ENCODE data around the gene TNRC6B. TPM values are rescaled to one million over a fixed set of nuclear protein-coding genes. Genes with fewer than 3 reads are reported as not detected.

Gene TNRC6B
- total RNA-seq, 2 experiments from 2014 or later = 40.0 to 72.5 TPM

DNA sequence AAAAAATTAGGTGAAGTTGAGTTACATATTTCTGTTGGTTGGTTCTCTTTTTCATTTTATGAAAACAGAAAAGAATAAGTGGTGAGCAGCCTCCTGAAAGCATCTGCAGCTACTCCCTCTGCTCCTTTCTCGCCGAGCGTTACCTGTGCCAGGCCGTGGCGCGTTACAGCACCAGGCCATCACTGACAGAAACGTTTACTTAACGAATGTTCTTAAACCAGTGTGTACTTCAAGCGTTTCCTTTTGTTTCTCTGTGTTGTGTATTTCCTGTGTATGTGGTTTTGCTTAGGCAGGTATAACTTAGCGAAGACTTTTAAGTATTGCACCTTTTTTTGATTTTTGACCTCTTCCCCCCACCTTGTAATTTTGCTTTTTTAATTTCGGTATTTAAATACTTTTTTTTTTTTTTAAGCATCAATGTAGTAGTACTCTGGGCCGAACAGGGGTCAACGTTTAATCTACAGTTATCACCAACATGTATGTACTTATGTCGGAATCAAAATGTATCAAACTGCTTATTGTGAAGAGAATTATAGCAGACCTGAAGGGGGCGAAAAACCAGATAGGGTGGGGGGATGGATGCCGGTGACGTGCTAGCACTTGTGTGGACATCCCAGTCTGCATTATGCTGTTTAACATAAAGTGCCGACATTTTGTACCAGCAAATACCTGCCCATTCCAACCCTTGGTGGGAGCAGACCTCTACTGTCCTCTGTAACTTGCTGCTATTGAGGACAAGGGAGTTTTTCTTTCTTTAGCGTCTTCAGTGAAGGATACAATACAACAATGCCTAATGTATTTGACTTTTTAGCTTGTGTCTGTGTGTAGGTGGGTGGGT lies 147.0 kb downstream of the TNRC6B start:
- peak overlapping the region; percentile 96 for H3K27ac Mint-ChIP-seq

DNA sequence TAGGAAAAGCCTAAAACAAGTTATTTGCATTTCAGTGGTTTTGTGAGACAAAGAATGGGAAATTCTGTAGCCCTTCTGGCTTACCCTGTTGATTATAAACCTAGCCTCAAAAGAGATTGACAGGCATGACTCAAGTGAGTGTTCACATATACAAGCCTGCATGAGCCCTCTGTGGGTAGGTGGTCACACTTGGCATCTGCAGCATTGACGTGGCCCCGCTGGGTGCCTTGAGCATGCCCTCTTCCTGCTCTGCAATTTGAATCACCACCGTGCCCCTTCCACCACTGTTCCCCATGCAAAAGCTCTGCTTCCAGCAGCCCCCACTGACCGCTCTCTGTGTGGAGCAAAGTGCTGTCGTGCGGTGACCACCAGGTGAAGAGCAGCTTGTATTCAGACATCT lies 147.6 kb downstream of the TNRC6B start:
- Mint-ChIP-seq H3K9me3 (ENCODE audit: low read depth) (no peaks in the 10 kb centered on the region), H3K4me3 (peak overlapping the region; percentile 72), H3K27me3 (no peaks in the 10 kb centered on the region), H3K36me3 (peaks cover 48% of the 10 kb centered on the region), H3K4me1 (peaks cover 68% of the 10 kb centered on the region), H3K27ac (peak overlapping the region; percentile 96)
- ATAC-seq (peak; percentile 60), DNase-seq (peak; percentile 74)
- CTCF ChIA-PET = interaction anchor here (1.6 kb wide), 1 partner anchor 22 kb away, joined by 4 read pairs; no protein-coding TSS in a partner anchor

More for the DNA sequence above, 147.0 kb downstream of the TNRC6B start:
- CTCF ChIA-PET = interaction anchor here (1.0 to 2.7 kb wide), 5 partner anchors 15 to 34 kb away, joined by 3 to 19 read pairs (median 4); partner anchors contain the start of gene ADSL
- Mint-ChIP-seq H3K9me3 (ENCODE audit: low read depth) (no peaks in the 10 kb centered on the region), H3K36me3 (peaks cover 47% of the 10 kb centered on the region), H3K4me3 (peak overlapping the region; percentile 72), H3K27me3 (no peaks in the 10 kb centered on the region), H3K4me1 (peaks cover 66% of the 10 kb centered on the region)
- DNase-seq (peak; percentile 66), ATAC-seq (peak; percentile 80)

GRCh38 chr22:40326905-40327735 lies 149.4 kb downstream of the TNRC6B start:
- Mint-ChIP-seq H3K36me3 (peaks cover 37% of the 10 kb centered on the region), H3K4me1 (peaks cover 80% of the 10 kb centered on the region), H3K27me3 (no peaks in the 10 kb centered on the region), H3K4me3 (no peak overlapping the region), H3K9me3 (ENCODE audit: low read depth) (no peaks in the 10 kb centered on the region), H3K27ac (peak overlapping the region; percentile 27)
- ATAC-seq = no peak
- CTCF ChIA-PET = interaction anchor here (0.8 to 1.1 kb wide), 3 partner anchors 18 to 112 kb away, joined by 3 read pairs; no protein-coding TSS in a partner anchor
- DNase-seq = no peak

- Mint-ChIP-seq H3K4me3 (no peak overlapping the region), H3K4me1 (peaks cover 81% of the 10 kb centered on the region), H3K27ac (no peak overlapping the region), H3K27me3 (no peaks in the 10 kb centered on the region), H3K9me3 (ENCODE audit: low read depth) (no peaks in the 10 kb centered on the region), H3K36me3 (peaks cover 25% of the 10 kb centered on the region)
- CTCF ChIA-PET = interaction anchor here (1.1 to 1.7 kb wide), 2 partner anchors 19 to 43 kb away, joined by 3 to 9 read pairs; no protein-coding TSS in a partner anchor
- no peak for DNase-seq
- no peak for ATAC-seq
These were observed 151.1 kb downstream of the TNRC6B start for GRCh38 chr22:40328546-40329456.

DNA sequence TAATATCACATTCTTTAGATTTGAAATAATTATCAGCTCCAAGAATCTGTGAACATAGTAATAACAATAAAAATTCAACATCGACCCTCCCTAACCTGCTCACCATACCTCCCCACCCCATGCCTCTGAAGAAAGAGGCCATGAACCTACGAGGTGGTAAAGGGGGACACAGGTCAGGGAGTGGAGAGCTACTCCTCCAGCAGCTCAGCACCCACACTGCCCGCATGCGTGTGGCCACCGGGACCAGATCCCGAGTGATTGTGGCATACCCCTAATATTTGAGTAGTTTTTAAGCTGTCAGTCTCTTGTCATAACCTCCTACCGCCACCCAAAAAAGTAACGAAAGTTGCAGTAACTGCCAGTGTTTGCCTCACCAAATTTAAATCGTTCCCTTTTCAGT lies 151.7 kb downstream of the TNRC6B start:
- Mint-ChIP-seq H3K27ac (no peak overlapping the region), H3K9me3 (ENCODE audit: low read depth) (no peaks in the 10 kb centered on the region), H3K4me1 (peaks cover 81% of the 10 kb centered on the region), H3K4me3 (no peak overlapping the region), H3K27me3 (no peaks in the 10 kb centered on the region), H3K36me3 (peaks cover 23% of the 10 kb centered on the region)
- ATAC-seq (no peak), DNase-seq (no peak)
- CTCF ChIA-PET = interaction anchor here (0.7 to 1.7 kb wide), 3 partner anchors 16 to 43 kb away, joined by 3 to 9 read pairs (median 4); no protein-coding TSS in a partner anchor

DNA sequence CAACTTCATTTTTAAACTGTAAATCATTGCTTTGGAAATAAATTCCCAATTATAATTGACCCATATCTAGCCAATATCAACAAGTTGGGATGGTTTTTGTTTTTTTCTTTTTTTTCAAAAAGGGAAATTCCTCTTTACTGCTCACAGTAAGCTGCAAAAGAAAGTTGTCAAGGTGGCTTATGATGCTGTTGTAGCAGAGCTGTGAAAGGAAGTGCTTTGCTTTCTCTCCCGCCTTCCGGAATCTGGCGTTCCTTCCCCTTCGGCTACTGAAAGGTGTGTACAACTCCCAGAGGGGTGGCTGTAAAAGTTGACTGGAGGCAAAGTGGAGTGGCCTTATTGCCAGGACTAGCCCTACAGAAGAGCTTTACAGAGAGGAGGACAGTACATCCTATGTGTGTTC lies 152.4 kb downstream of the TNRC6B start:
- Mint-ChIP-seq H3K27ac (no peak overlapping the region), H3K4me3 (no peak overlapping the region), H3K36me3 (peaks cover 20% of the 10 kb centered on the region), H3K4me1 (peaks cover 81% of the 10 kb centered on the region), H3K27me3 (no peaks in the 10 kb centered on the region), H3K9me3 (ENCODE audit: low read depth) (no peaks in the 10 kb centered on the region)
- CTCF ChIA-PET = interaction anchor here (0.7 to 1.7 kb wide), 3 partner anchors 15 to 44 kb away, joined by 3 to 9 read pairs (median 4); no protein-coding TSS in a partner anchor
- DNase-seq (no peak), ATAC-seq (no peak)

DNA sequence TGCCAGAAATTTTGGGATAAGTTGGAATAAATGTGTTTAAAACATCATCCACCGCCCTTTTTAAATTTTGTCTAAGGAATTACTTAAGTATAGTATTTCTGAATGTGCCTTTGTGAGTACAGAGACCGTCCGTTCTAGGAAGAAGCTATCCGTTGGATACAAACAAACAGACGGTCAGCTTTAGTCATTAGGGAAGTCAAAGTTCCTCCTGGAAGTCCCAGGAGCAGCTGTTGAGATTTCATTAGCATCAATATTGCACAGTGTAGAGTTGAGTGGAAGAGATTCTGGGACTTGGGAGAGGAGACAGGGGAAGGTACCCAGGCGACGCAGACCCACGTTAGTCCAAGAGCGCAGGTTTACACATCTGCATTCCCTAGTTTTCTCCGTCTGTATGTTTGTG lies 152.9 kb downstream of the TNRC6B start:
- ATAC-seq (no peak), DNase-seq (no peak)
- Mint-ChIP-seq H3K27ac (no peak overlapping the region), H3K4me3 (no peak overlapping the region), H3K36me3 (peaks cover 18% of the 10 kb centered on the region), H3K9me3 (ENCODE audit: low read depth) (no peaks in the 10 kb centered on the region), H3K27me3 (no peaks in the 10 kb centered on the region), H3K4me1 (peaks cover 79% of the 10 kb centered on the region)
- CTCF ChIA-PET = interaction anchor here (1.7 kb wide), 1 partner anchor 18 kb away, joined by 9 read pairs; no protein-coding TSS in a partner anchor

DNA sequence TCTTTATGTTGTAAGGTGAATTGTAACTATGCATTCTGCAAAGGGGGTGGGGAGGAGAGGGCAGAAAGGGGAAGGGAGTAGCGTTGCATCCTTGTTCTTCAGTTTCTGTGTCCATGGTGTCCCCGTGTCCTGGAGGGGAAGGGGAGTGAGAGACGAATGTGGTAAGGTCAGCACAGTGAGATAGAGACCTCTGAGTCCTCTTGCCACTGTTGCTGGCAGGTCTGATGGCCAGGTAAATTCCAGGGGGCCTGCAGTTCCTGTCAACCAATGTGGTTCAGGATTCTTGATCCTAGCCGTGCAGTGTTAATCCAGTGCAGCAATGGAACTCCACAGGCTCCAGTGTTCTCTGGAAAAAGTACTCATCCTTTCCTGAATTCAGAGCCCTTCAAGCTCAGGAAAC lies 154.0 kb downstream of the TNRC6B start:
- Mint-ChIP-seq H3K4me3 (no peak overlapping the region), H3K4me1 (peaks cover 86% of the 10 kb centered on the region)
- ATAC-seq = no peak

GRCh38 chr22:40332319-40332781 lies 154.6 kb downstream of the TNRC6B start:
- H3K9me3 Mint-ChIP-seq (ENCODE audit: low read depth) = no peaks in the 10 kb centered on the region
- H3K4me3 Mint-ChIP-seq = peak overlapping the region; percentile 22
- no peaks in the 10 kb centered on the region for H3K27me3 Mint-ChIP-seq
- DNase-seq (no peak), ATAC-seq (peak; percentile 35)
- CTCF ChIA-PET = no interaction called here
- peaks cover 11% of the 10 kb centered on the region for H3K36me3 Mint-ChIP-seq
- peaks cover 85% of the 10 kb centered on the region for H3K4me1 Mint-ChIP-seq
- H3K27ac Mint-ChIP-seq = peak overlapping the region; percentile 70

More for the DNA sequence above, 154.0 kb downstream of the TNRC6B start:
- Mint-ChIP-seq H3K36me3 (peaks cover 17% of the 10 kb centered on the region), H3K27me3 (no peaks in the 10 kb centered on the region), H3K9me3 (ENCODE audit: low read depth) (no peaks in the 10 kb centered on the region), H3K27ac (peak overlapping the region; percentile 70)
- DNase-seq = no peak
- CTCF ChIA-PET = interaction anchor here (0.7 to 0.9 kb wide), 2 partner anchors 16 to 798 kb away, joined by 3 read pairs; no protein-coding TSS in a partner anchor

DNA sequence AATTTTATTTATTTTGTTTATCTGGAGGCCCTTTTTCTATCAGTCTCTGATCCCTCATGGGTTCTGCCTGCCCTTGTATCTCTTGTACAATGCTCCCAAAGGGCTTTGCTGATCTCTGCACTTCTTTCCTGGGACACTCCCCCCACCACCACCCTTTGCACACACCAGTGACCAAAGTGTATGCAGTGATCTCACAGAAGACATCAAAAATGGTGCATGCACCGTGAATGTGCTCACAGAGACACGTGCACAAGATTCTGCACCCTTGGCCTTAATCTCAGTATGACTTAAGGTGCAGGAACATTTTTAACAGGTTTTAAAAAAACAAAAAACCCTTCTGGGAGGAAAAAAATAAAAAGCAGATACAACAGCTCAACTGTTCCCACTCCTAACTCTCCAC lies 156.3 kb downstream of the TNRC6B start:
- H3K27me3 Mint-ChIP-seq = no peaks in the 10 kb centered on the region
- CTCF ChIA-PET = interaction anchor here (3.7 kb wide), 1 partner anchor 13 kb away, joined by 25 read pairs; the partner anchor contains the start of gene ADSL
- ATAC-seq = no peak
- H3K4me3 Mint-ChIP-seq = no peak overlapping the region
- H3K36me3 Mint-ChIP-seq = peaks cover 15% of the 10 kb centered on the region
- peaks cover 76% of the 10 kb centered on the region for H3K4me1 Mint-ChIP-seq
- H3K9me3 Mint-ChIP-seq (ENCODE audit: low read depth) = no peaks in the 10 kb centered on the region
- DNase-seq = no peak
- peak overlapping the region; percentile 80 for H3K27ac Mint-ChIP-seq

GRCh38 chr22:40334899-40335298 lies 157.2 kb downstream of the TNRC6B start:
- H3K9me3 Mint-ChIP-seq (ENCODE audit: low read depth) = no peaks in the 10 kb centered on the region
- H3K27ac Mint-ChIP-seq = peak overlapping the region; percentile 80
- peaks cover 71% of the 10 kb centered on the region for H3K4me1 Mint-ChIP-seq
- no peak for DNase-seq
- CTCF ChIA-PET = interaction anchor here (0.7 to 3.7 kb wide), 4 partner anchors 12 to 892 kb away, joined by 3 to 25 read pairs (median 4); partner anchors contain the start of gene ADSL
- H3K27me3 Mint-ChIP-seq = no peaks in the 10 kb centered on the region
- peak overlapping the region; percentile 9 for H3K4me3 Mint-ChIP-seq
- H3K36me3 Mint-ChIP-seq = peaks cover 15% of the 10 kb centered on the region
- no peak for ATAC-seq

- ATAC-seq (no peak), DNase-seq (no peak)
- CTCF ChIA-PET = interaction anchor here (0.8 to 3.7 kb wide), 4 partner anchors 11 to 291 kb away, joined by 3 to 25 read pairs (median 4); partner anchors contain the start of gene ADSL
- H3K27me3 Mint-ChIP-seq = no peaks in the 10 kb centered on the region
- no peak overlapping the region for H3K4me3 Mint-ChIP-seq
- peak overlapping the region; percentile 72 for H3K27ac Mint-ChIP-seq
- H3K9me3 Mint-ChIP-seq (ENCODE audit: low read depth) = no peaks in the 10 kb centered on the region
- H3K4me1 Mint-ChIP-seq = peaks cover 71% of the 10 kb centered on the region
- peaks cover 13% of the 10 kb centered on the region for H3K36me3 Mint-ChIP-seq
These were observed 157.6 kb downstream of the TNRC6B start for GRCh38 chr22:40335358-40335757.

Data from activated CD8-positive, alpha-beta memory T cell treated with anti-CD3 and anti-CD28 coated beads, Interleukin-2, amount 10 ng/mL, durations not matched to agents 7 days and 5 days (primary cell).